ENCODE measurements around the gene TOMM20.
"Not testable (repeated sequence)": the region's sequence is repeated elsewhere in the genome, so short reads cannot be mapped to it uniquely, and the experiment has no call there.

Gene TOMM20

GRCh38 chr1:235077571-235078479 lies 50.8 kb downstream of the TOMM20 start:
- DNase-seq = no peak

- no peak for DNase-seq
Observed at GRCh38 chr1:235077163-235077540, 51.5 kb downstream of the TOMM20 start.

- no peak for DNase-seq
Observed at GRCh38 chr1:235076504-235077162, 52.0 kb downstream of the TOMM20 start.

- DNase-seq = no peak
Observed at GRCh38 chr1:235075777-235076308, 52.8 kb downstream of the TOMM20 start.

GRCh38 chr1:235075048-235075776 lies 53.4 kb downstream of the TOMM20 start:
- DNase-seq = no peak

GRCh38 chr1:235074523-235075047 lies 54.1 kb downstream of the TOMM20 start:
- peak; percentile 66 for DNase-seq

- no peak for DNase-seq
Observed at GRCh38 chr1:235073968-235074522, 54.6 kb downstream of the TOMM20 start.

GRCh38 chr1:235073331-235073967 lies 55.2 kb downstream of the TOMM20 start:
- no peak for DNase-seq

- DNase-seq = not testable (repeated sequence)
Observed at GRCh38 chr1:235072577-235072976, 56.1 kb downstream of the TOMM20 start.

GRCh38 chr1:235072096-235072495 lies 56.5 kb downstream of the TOMM20 start:
- no peak for DNase-seq

- no peak for DNase-seq
Observed at GRCh38 chr1:235070819-235071218, 57.8 kb downstream of the TOMM20 start.

GRCh38 chr1:235069577-235070563 lies 58.8 kb downstream of the TOMM20 start:
- DNase-seq = peak; percentile 95

GRCh38 chr1:235069176-235069575 lies 59.5 kb downstream of the TOMM20 start:
- no peak for DNase-seq

- no peak for DNase-seq
Observed at GRCh38 chr1:235068158-235069121, 60.2 kb downstream of the TOMM20 start.

GRCh38 chr1:235067396-235068157 lies 61.1 kb downstream of the TOMM20 start:
- DNase-seq = peak; percentile 91

- no peak for DNase-seq
Observed at GRCh38 chr1:235063068-235063765, 65.4 kb downstream of the TOMM20 start.

- no peak for DNase-seq
Observed at GRCh38 chr1:235060607-235061470, 67.8 kb downstream of the TOMM20 start.
